SHP77 (cell line): ENCODE data around the gene NACC2.

Experiments used
- DNase-seq, 2 experiments: peaks; one replicate each; lab custom pipeline; 2025; lab: John Stamatoyannopoulos, UW

The NACC2 gene

DNA sequence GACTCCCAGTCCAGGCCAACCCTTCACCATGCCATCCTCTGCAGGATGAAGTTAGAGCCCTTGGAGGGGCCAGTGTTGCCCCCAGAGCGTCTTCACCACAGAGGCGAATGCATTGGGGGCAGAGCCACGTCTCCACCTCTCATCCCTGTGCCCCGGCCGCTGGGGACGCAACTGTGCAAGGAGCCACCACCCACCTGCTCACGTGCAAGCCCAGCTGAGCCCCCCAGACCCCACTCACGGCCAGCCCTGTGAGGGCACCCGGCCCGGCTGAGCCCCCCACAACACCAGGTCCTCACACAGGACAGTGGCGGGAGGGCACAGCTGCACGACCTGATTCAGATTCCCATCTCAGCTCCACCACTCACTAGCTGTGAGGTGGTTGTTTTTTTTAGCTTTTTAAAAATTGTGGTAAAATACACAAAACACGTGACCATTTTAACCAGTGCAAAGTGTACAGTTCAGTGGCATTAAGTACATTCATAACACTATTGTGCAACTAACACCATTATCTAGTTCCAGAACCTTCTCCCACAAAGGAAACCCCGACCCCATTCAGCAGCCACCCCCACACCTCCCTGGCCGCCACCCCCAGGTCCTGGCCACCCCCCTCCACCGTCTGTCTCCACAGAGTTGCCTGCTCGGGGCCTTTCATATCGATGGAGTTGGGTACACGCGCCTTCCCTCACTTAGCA, 100.4 kb downstream of the NACC2 start:
- DNase-seq, result no peak

DNA sequence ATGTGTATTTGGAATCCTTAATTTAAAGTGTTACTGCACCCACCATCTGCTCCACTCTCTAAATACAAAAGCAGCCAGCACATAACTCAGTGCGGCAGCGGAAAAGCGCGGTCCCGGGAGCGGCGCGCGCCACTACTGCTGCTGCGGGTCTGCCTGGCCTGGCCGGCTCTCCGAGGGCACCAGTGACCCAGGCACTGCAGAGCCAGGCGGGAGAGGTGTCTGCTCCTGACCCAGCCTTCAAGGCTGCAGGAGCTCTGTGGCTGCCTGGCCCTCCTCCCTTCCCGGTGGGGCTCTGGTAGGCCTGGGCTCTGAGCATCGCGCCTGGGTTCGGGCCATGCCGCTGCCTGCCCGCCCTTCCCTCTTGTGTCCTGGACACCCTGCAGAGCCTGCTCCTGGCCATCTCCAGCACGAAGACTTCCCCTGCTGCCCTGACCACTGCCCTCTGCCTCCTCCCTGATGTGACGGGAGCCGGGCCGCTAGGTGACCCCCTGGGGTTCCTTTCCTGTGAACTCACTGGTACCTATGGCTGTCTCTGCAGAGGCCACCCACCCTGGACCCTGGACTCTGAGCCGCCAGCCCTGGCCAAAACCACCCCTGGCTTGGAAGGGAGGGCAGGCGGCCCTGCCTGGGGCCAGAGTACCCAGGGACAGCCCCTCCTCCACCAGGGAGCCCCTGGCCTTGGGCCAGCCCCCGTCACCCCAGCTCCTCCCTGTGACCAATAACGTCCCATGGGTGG, 101.2 kb downstream of the NACC2 start:
- no peak for DNase-seq

DNA sequence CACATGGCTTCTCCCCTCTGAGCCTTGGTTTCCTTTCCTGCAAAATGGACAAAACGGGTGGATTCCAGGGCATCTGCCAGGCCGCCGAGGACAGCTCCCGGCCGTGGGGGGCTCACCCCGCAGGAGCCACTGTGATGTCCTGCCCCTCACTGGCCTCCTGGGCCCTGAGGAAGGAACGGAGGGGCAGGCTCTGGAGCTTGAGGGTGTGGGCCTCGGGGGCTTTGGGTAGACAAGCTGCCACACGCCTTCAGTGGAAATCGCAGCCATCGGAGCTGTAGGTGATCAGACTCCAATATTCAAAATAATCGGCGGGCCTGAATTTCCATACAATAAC, 101.7 kb downstream of the NACC2 start:
- DNase-seq, result no peak

DNA sequence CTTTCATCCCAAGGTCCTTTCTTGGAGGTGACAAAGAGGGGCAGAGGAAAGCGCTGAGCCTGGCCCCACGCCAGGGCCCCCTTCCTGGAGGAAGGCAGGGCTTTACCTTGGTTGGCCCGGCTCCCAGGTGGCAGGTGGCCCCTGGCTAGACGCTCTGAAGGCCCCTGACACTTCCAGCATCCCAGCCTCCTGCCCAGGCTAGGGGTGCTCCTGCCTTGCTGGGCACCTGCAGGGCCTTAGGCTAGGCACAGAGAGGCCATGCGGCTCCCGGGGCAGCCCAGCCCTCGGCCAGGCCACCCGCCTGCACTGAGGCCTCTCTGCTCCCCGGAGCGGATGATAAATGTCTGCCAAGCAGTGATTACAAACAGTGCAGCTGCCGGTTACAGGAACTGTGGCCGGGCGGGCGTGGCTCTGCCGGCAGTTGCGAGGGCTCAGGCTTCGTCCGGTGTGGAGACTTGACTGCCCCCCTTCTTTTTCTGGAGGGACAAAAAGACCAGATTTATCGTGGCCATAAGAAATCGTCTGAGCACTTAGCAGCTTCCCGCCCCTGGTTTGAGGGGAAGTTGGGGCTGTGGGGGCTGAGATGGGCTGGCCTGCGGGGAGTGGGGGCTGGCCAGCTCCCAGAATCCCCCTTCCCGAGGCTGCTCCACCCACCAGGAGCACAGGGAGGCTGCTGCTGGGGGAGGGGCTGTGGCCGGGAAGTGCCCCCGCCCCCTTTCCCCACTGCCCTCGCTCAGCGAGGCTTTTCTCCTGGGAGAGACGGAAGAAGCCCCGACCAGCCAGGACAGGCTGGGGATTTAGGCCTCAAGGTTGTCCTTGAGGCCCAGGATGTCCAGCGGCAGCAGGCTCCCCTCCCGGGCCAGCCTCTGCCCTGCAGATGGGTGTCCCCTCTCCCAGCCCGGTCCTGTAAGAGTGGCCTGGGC, 102.3 kb downstream of the NACC2 start:
- DNase-seq, result peak; percentile 82 to 89

DNA sequence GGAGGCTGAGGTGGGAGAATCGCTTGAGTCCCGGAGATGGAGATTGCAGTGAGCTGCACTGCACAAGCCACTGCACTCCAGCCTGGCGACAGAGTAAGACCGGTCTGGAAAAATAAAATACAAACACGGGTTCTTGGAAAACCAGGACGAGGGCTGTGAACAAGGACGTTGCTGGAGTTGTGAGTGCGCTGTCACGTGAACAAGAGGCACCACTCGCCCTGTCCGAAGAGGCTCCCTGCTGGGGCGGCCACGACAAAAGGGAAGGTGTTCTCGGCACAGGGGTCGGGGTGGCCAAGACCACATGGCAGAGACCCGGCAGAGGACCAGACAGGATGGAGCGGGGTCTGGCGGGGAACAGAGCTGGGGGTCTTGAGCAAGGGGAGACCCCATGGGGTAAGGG, 103.3 kb downstream of the NACC2 start:
- DNase-seq, result peak; percentile 29 to 31

DNA sequence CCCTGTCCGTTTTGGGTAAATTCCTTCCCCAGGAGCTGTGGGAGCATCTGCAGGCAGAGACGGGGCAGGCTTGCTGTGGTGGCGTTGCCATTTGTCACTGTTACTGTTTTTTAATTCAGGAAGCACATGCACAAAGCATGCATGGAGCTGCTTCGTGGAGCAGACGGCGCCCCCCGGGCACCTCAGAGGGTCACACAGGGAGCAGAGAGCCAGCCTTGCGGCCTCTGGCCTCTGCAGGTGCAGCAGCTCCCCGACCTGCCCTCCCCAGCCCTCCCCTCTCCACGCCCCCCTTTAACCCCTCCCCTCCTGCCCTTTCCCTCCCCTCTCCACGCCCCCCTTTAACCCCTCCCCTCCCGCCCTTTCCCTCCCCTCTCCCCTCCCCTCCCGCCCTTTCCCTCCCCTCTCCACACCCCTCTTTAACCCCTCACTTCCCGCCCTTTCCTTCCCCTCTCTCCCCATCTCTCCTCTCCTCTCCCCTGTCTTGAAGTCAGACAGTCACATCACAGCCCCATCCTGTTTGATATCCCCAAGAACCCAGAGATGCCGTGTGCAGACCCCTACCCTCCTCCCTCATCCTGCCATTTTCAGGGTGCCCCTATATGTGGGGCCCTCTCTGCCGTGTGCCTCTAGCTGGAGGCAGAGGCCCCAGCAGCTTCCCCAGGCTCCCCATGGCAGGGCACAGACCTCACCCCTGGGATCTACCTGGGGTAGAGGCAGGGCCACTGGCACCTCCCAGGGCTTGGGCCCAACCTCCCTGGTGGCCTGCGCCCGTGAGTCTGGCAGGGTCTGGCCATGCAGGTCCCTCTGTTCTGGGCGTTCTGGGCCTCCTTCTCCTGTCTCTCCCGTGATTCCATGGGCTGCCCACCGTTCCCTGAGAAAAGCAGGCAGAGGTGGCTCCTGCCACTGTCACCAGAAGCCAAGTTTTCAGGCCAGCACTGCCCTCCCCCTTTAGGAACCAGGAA, 104.3 kb downstream of the NACC2 start:
- DNase-seq, result peak; percentile 84 to 86

DNA sequence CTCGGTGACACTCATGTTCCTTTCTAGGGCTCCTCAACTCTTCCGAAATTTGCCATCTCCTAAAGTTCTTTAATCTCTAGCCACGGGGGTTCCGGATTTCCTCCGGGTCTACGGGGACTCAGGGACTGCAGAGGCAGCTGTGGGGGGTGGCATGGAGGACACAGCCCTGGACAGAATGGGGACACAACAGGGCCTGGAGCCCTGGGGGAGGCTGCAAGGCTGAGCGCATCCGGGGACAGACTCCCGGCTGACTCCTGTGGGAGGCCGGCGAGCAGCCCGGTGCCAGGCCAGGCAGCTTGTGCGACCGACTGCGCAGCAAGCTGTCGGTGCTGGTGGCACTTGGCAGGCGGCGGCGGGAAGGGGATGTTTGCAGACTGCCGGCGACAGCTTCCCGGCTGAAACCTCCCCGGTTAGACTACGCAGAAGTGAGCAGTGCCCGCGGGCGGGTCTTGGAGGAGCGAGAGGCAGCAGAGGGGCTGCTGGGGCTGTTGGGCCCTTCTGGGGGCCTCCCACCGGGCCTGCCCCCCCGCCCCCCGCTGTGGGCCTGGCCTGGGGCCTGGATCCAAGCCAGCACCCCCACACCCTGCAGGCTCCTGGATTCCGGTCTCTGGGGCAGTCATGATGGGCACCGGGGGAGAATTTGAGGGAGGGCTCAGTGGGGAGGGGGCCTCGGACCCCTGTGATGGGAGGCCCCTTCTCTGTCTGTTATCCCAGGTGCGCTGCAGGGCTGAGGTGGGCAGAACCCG, 105.2 kb downstream of the NACC2 start:
- peak; percentile 52 to 79 for DNase-seq

DNA sequence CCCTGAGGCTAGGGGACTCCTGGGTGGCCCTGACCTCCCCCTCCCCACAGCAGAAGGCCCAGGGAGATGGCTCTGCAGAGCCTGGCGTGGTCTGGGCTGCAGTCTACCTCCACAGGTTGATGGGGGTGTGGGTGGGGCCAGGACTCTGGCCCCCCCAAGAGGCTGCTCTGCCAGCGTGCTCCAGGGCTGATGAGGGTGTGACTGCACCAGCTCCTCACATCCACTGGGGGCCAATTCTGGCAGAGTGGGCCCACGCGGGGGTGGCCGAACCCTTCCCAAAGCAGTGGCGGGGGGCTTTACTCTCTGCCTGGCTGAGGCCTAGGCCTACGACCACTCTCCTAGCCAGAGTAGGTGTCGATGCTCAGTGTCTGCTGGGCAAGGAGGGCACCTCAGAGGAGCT, 105.9 kb downstream of the NACC2 start:
- DNase-seq, result no peak

DNA sequence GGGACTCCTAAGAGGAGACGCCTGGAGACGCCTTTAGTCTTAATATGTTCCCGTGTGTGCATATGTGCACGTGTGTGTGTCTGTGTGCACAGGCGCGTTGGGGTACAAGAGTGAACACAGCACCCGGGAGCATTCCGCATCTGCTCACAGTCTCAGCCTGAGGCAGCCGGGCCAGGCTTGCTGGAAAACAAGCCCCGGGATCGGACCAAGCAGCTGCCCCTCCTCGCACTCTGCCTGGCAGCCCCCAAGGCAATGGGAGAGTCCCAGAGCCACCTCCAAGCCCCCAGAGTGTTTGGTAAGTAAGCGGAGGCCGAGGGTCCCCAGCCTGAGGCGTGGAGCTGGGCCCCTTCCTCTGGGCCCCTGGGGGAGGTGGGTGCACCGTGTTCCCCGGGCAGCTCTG, 106.6 kb downstream of the NACC2 start:
- no peak for DNase-seq

DNA sequence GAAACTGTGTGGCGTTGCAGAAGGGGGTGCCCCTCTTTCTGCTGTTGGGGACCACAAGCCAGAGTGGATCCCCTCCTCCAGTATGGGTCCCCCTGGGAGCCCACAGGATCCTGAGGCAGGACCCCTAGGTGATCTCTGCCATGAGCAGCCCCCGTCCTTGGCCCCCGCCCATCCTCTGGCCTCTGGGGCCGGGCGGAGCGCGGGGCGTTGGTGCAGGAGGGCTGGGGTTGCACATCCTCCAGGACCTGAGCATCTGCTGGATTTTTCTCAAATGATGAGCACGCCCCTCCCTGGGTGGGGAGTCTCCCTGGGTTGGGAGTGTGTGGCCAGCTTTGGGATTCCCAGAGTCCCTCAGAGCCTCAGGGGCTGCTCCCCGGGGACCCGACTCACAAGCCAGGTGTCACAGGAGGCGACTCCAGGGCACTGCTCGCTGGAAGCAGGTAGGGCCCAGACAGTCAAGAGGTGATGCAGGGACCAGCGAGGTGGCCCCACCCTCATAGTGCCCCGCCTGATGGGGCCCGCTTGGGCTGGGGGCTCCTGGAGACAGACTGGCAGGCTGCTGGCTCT, 107.2 kb downstream of the NACC2 start:
- no peak for DNase-seq

DNA sequence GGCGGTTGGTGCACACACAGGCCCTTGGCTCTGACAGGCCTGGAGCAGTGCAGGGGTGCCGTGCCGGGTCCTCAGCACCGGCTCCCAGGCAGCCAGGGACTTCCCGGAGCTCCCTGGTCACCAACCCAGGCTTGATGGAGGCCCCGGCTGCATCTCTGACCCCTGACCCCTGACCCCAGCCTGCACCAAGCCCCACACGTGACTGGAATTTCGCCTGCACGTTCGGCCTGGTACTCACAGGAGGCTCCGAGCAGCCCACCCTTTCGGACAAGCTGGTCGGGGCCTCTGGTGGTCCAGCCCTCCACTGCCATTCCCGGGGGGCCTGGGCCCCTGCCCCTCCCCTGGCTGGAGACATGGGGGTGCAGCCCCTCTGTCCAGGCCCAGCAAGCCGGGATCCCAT, 108.5 kb downstream of the NACC2 start:
- no peak for DNase-seq

DNA sequence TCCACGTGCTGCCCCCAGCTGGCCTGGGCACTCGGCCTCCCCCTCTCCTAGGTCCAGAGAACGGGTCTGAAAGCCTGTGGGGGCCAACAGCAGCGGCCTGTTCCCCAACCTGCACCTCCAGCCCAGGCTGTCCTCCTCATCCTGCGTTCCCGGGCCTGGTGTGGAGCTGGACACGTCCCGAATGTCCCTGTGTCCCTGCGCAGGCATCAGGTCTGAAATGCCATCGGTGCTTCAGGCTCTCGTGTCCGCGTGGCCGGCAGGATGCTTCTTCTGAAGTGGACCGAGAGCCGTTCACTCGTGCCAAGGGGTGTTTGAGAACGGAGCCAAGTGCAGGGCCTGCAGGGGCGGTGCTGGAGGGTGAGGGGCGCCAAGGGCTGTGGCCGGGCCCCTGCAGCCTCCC, 109.2 kb downstream of the NACC2 start:
- no peak for DNase-seq

DNA sequence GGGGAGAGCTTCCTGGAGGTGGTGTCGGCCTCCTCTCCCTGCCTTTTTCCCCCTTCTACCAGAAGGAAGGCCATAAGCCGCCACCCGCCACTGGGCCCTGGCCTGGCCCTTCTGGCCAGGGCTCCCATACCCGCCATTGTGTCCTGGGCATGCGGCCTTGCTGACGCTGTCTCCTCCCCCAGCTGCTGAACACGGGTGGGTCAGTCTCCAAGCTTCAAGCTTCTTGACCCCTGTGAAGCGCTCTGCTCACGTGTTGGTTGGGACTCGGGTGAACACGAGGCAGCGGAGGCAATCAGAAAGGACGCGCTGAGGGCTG, 109.7 kb downstream of the NACC2 start:
- no peak for DNase-seq

DNA sequence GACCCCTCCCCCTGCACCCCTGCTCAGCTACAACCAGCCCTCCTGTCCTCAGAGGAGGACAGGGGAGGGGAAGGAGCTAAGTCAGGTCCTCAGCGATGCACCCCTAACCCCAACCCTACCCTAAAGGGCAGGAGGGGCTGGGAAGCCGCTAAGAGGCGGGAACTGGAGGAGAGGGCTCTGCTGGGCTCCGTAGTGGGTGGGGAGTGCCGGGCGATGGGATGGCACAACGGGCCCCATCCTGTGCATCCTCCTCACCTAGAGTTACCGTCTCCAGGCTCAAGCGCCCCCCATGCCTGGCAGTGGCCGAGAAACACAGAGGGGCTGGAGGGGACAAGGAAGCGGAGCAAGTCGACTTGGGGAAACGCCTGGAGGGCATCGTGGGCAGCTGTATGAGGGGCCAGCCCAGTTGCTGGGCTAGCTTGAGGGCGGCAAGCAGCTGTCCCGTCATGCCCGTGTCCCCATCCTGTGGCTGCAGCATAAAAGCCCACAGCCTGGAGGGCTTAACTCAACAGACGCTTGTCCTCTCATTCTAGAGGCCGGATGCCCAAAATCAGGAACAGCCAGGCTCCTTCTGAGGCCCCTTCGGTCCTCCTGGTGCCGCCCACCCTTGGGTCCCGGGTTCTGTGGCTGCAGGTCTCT, 110.9 kb downstream of the NACC2 start:
- DNase-seq, result no peak

DNA sequence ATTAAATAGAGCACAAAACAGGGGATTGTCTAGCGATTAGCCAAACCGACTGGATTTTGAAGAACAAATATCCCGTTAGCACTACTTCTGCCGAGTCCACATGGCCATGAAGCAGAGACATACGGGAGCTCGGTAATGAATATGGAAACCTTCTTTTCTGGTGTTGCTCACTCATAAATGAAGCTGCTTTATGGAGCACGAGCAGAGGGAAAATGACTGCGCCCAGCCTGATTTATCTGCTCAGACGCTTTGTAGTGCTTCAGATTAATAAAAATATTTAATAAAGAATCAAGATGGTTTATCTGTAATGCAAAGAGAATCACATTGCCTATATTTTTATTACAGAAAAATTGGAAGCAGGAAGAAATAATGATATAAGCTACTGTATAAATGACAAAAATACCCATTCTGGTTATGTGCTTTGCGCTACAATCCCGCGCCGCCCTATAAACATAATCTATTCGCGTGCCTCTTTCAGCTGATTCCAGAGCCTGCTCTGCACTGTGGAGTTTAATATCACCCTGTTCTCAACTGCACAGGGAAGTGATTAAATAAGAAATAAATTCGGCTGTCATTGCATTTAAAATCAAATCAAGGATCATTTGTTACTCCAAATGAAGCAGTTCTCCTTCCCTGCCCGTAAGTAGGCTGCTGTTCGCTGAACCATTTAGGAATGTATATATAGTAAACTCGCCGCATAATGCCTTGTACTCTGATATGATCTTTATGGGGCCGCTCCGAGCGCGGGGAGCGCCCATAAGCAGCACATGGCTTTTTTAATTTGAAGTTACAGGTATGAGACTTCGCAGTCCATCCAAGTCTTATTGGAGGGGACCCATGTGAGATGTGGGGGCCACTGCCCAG, 111.6 kb downstream of the NACC2 start:
- no peak for DNase-seq

DNA sequence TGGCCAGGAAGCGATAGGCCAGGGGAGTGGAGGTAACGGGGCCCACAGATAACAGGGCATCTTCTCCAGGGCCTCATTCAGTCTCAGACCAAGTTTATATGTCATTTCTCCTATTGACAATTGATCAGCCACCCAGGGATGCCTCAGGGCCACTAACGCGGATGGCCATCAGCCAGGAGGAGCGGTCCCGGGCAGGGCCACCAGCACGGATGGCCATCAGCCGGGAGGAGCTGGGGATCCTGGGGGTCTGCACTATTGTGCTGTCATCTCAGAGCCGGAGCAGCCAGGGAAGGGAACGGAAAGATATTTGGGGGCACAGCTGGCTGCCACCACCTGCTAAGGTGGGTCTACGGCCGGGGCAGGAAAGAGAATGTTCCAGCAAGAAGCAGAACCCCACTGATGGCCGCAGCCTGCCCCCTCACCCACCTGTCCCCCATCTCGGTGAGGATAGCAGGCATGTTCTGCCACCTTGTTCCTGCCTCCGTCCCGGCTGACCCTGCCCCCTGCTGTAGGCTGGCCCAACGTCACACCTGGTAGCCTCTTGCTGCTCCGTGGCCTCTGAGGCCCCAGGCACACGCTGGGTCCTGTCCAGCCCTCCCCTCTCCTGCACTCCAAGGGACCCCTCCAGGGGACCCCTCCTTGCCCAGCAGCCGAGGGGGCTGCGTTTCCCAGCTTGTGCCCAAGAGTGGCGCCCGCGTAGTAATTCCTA, 112.4 kb downstream of the NACC2 start:
- DNase-seq, result no peak

DNA sequence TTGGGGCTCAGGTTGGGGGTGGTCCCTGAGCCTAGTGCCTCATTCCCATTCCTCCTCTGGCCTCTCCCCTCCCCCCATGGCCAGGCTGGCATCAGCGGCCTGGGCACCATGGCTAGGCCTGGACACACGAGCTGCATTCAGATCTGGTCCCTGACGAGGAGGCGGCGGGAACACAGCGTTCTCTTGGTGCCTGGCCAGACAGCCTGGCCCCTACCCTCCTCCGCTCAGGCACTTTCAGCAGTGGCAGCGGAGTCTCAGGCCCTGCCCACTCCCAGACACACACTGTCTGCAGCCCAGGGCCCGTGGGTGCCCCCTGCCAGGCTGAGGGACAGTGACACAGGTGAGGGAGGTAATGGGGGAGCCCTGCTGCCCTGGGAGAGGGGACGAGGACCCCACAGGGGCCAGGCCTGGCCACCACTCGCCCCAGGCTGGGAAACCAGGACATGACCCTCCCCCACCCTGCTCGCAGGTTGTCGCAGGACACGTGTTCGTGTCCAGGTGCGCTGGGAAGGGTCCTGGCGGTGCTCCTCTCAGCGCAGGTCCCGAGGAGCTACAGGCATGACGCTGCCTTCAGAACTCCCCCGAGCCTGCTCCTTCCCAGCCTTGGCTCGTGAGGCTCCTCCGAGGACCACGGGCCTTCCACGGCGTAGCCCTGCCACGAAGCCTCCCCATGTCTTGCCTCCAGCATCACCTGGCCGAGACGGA, 114.0 kb downstream of the NACC2 start:
- DNase-seq, result no peak

DNA sequence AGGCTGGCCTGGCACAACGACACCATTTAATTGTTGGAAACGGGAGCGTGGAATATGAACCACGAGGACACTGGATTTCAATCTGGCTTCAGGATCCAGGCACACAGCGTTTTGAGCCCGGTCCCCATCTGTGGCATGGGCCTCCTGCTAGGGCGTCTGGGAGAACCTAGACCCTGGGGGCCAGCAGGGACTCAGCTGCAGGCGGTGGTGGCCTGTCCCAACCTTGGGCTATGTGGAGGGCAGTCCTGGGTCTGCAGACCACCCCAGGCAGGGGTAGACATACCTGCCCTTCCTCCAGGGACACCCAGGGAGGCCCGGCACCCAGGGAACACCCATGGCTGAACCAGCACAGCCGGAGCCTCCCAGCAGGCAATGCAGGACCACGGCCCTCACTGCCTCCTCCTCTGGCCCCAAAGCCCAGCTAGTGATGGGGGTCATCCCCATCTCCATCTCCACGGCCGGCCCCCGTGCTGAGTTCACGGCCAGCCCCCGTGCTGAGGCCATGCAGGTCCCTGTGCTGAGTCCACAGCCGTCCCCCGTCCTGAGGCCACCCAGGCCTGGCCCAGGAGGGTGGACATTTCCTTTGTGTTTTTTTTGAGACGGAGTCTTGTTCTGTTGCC, 115.4 kb downstream of the NACC2 start:
- no peak for DNase-seq
